Retina (tissue), 1 donor: ENCODE data around the gene KIF24.
"Not testable (repeated sequence)": the region's sequence is repeated elsewhere in the genome, so short reads cannot be mapped to it uniquely, and the experiment has no call there.

ENCODE experiments used
- DNase-seq: peaks from one replicate; pipeline ENCODE4 v3.0.0-alpha.2; 2016

Gene KIF24

GRCh38 chr9:34326690-34327089 lies 2.4 kb downstream of the KIF24 start:
- DNase-seq: no peak

GRCh38 chr9:34322899-34323591 lies 6.0 kb downstream of the KIF24 start:
- DNase-seq: no peak

GRCh38 chr9:34321451-34321850 lies 7.6 kb downstream of the KIF24 start:
- DNase-seq: no peak

- DNase-seq: no peak
These were observed 10.8 kb downstream of the KIF24 start for GRCh38 chr9:34318163-34318790.

- DNase-seq: no peak
These were observed 11.6 kb downstream of the KIF24 start for GRCh38 chr9:34317436-34317835.

- no peak for DNase-seq
These were observed 17.4 kb downstream of the KIF24 start for GRCh38 chr9:34311499-34312185.

- DNase-seq: no peak
These were observed 18.9 kb downstream of the KIF24 start for GRCh38 chr9:34310215-34310614.

DNA sequence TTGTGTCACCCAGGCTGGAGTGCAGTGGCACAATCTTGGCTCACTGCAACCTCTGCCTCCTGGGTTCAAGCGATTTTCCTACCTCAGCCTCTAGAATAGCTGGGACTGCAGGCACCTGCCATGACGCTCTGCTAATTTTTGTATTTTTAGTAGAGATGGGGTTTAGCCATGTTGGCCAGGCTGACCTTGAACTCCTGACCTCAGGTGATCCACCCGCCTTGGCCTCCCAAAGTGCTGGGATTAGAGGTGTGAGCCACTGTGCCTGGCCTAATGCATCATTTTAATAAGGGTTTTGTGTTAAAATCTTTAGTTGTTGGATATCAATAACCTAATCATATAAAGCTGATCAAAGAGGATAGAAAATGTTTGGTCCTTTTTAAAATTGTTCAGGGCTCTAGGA lies 20.8 kb downstream of the KIF24 start:
- not testable (repeated sequence) for DNase-seq

DNA sequence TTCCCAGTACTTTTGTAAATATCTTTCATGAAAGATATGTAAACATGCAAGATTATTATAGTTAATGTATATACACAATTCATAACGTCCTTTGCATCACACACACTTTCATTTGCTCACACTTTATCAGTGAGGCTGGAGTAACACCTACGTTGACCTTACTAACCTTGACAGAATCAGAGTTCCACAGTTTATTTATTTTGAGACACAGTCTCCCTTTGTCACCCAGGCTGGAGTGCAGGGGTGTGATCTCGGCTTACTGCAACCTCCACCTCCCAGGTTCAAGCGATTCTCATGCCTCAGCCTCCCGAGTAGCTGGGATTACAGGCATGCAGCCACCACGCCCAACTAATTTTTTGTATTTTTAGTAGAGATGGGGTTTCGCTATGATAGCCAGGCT lies 28.0 kb downstream of the KIF24 start:
- DNase-seq: not testable (repeated sequence)

- no peak for DNase-seq
These were observed 36.5 kb downstream of the KIF24 start for GRCh38 chr9:34292552-34292951.

GRCh38 chr9:34291423-34291822 lies 37.6 kb downstream of the KIF24 start:
- no peak for DNase-seq

DNA sequence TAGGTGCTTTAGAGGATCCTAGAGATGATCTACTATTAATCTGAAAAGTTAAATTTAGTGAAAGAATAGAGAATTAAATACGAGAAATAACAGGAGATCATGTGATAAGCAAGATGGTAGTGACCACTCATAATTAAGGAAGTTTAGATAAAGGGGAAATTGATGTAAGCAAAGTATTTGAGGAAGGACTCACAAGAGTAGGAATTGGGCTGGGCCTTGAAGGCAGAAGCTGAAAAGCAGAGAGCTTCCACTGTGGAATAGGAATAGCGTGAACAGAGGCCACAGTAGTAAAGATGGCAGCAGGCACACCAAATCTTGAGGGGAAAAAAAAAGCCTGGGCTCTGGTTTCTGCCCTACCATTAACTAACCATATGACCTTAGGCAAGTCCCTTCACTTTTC lies 38.0 kb downstream of the KIF24 start:
- DNase-seq: no peak

- DNase-seq: no peak
These were observed 39.9 kb downstream of the KIF24 start for GRCh38 chr9:34289159-34289558.

- no peak for DNase-seq
These were observed 47.0 kb downstream of the KIF24 start for GRCh38 chr9:34282096-34282495.

- DNase-seq: no peak
These were observed 49.7 kb downstream of the KIF24 start for GRCh38 chr9:34279411-34279810.
